H9 (cell line): Measurements from ENCODE around the gene RIMKLA. TPM values are rescaled to one million over a fixed set of nuclear protein-coding genes. Genes with fewer than 3 reads are reported as not detected.

Source experiments
- DNase-seq: peaks from one replicate; pipeline ENCODE4 v3.0.0-alpha.2; 2017
- H2AFZ ChIP-seq: one replicate; pipeline ENCODE4 v1.6.1; 2013; ENCODE audit warnings: mild to moderate bottlenecking, low read length, control low read depth, moderate library complexity
- H2AK5ac ChIP-seq: 2 replicates; pipeline ENCODE4 v1.6.1; 2013; ENCODE audit warnings: low read length, control low read depth, mixed read lengths; ENCODE audit not compliant: insufficient read length
- H2BK120ac ChIP-seq: one replicate; pipeline ENCODE4 v1.6.1; 2013; ENCODE audit warnings: low read depth, mild to moderate bottlenecking, low read length, control low read depth, inconsistent platforms; ENCODE audit not compliant: poor library complexity, severe bottlenecking
- H2BK12ac ChIP-seq: 2 replicates; pipeline ENCODE4 v1.6.1; 2013; ENCODE audit warnings: low read length, control low read depth, mixed read lengths, low read depth; ENCODE audit not compliant: insufficient read length
- H2BK15ac ChIP-seq: 2 replicates; pipeline ENCODE4 v1.6.1; 2013; ENCODE audit warnings: low read depth, low read length, control low read depth
- H2BK20ac ChIP-seq: one replicate; pipeline ENCODE4 v1.6.1; 2013; ENCODE audit warnings: low read depth, mild to moderate bottlenecking, low read length, control low read depth, inconsistent platforms; ENCODE audit not compliant: poor library complexity, severe bottlenecking
- H2BK5ac ChIP-seq: 2 replicates; pipeline ENCODE4 v1.6.1; 2013; ENCODE audit warnings: low read length, control low read depth, mixed read lengths; ENCODE audit not compliant: insufficient read length
- H3K14ac ChIP-seq: 2 replicates; pipeline ENCODE4 v1.6.1; 2013; ENCODE audit warnings: low read length, control low read depth; ENCODE audit not compliant: insufficient read depth
- H3K18ac ChIP-seq: 2 replicates; pipeline ENCODE4 v1.6.1; 2013; ENCODE audit warnings: low read depth, mild to moderate bottlenecking, mixed read lengths, low read length, control low read depth; ENCODE audit not compliant: insufficient read length
- H3K23ac ChIP-seq: 2 replicates; pipeline ENCODE4 v1.6.1; 2013; ENCODE audit warnings: low read length, control low read depth, mixed read lengths, low read depth; ENCODE audit not compliant: insufficient read length
- H3K23me2 ChIP-seq: 2 replicates; pipeline ENCODE4 v1.6.1; 2013; ENCODE audit warnings: low read depth, mild to moderate bottlenecking, mixed read lengths, low read length, control low read depth; ENCODE audit not compliant: insufficient read length, poor library complexity, severe bottlenecking
- H3K27ac ChIP-seq: 2 replicates; pipeline ENCODE4 v1.5.1; 2013; ENCODE audit warnings: low read length, control low read depth, mixed read lengths, low read depth; ENCODE audit not compliant: insufficient read length
- H3K27me3 ChIP-seq: 2 replicates; pipeline ENCODE4 v1.6.1; 2013; ENCODE audit warnings: low read length, control low read depth, inconsistent platforms; ENCODE audit not compliant: insufficient read depth
- H3K4ac ChIP-seq: 2 replicates; pipeline ENCODE4 v1.6.1; 2013; ENCODE audit warnings: low read depth, mild to moderate bottlenecking, control low read depth, inconsistent platforms, low read length, moderate library complexity
- H3K4me1 ChIP-seq: 2 replicates; pipeline ENCODE4 v1.6.1; 2013; ENCODE audit warnings: low read length, control low read depth, inconsistent platforms; ENCODE audit not compliant: insufficient read depth
- H3K4me2 ChIP-seq: 2 replicates; pipeline ENCODE4 v1.6.1; 2013; ENCODE audit warnings: low read length, control low read depth, mixed read lengths; ENCODE audit not compliant: insufficient read length, insufficient read depth
- H3K56ac ChIP-seq: 2 replicates; pipeline ENCODE4 v1.6.1; 2013; ENCODE audit warnings: low read depth, mild to moderate bottlenecking, mixed read lengths, low read length, control low read depth; ENCODE audit not compliant: insufficient read length
- H3K79me1 ChIP-seq: 2 replicates; pipeline ENCODE4 v1.6.1; 2013; ENCODE audit warnings: low read depth, mild to moderate bottlenecking, moderate library complexity, low read length, control low read depth, inconsistent platforms; ENCODE audit not compliant: insufficient read depth, poor library complexity, severe bottlenecking
- H3K79me2 ChIP-seq: 2 replicates; pipeline ENCODE4 v1.6.1; 2013; ENCODE audit warnings: low read length, control low read depth, inconsistent platforms; ENCODE audit not compliant: insufficient read depth
- H3K9ac ChIP-seq: 2 replicates; pipeline ENCODE4 v1.6.1; 2013; ENCODE audit warnings: low read length, control low read depth, mixed read lengths; ENCODE audit not compliant: insufficient read length; ENCODE audit errors: extremely low read depth
- H3K9me3 ChIP-seq: one replicate; pipeline ENCODE4 v1.6.1; 2013; ENCODE audit warnings: low read depth, low read length, inconsistent platforms; ENCODE audit not compliant: control insufficient read depth
- H3T11ph ChIP-seq: one replicate; pipeline ENCODE4 v1.6.1; 2013; ENCODE audit warnings: mild to moderate bottlenecking, low read length, control low read depth, inconsistent platforms
- H4K20me1 ChIP-seq: one replicate; pipeline ENCODE4 v1.6.1; 2013; ENCODE audit not compliant: control insufficient read depth, insufficient read length, insufficient read depth
- H4K5ac ChIP-seq: 2 replicates; pipeline ENCODE4 v1.6.1; 2013; ENCODE audit warnings: low read depth, mild to moderate bottlenecking, mixed read lengths, low read length, control low read depth; ENCODE audit not compliant: insufficient read length
- H4K8ac ChIP-seq: replicated peaks from 2 replicates; pipeline ENCODE4 v1.6.1; 2013; ENCODE audit warnings: low read length, control low read depth, mixed read lengths, low read depth; ENCODE audit not compliant: insufficient read length
- H4K91ac ChIP-seq: 2 replicates; pipeline ENCODE4 v1.6.1; 2013; ENCODE audit warnings: low read depth, mild to moderate bottlenecking, moderate library complexity, mixed read lengths, low read length, control low read depth; ENCODE audit not compliant: insufficient read length
- H3K27ac Mint-ChIP-seq, 3 experiments: 2 replicates in 2 of 3; 3 replicates in 1 of 3; pipeline ENCODE4 v1.8.0; 2020 to 2021; ENCODE audit warnings: mixed read lengths in 3 of 3, mild to moderate bottlenecking in 1 of 3, moderate library complexity in 1 of 3
- H3K27me3 Mint-ChIP-seq: 2 replicates; pipeline ENCODE4 v1.8.0; 2021; ENCODE audit warnings: low read depth, mild to moderate bottlenecking, moderate library complexity, mixed read lengths
- H3K36me3 Mint-ChIP-seq, 3 experiments: 2 replicates in 2 of 3; 3 replicates in 1 of 3; pipeline ENCODE4 v1.8.0; 2020 to 2021; ENCODE audit warnings: low read depth in 3 of 3, mixed read lengths in 3 of 3; ENCODE audit not compliant: insufficient read depth in 1 of 3
- H3K4me1 Mint-ChIP-seq, 2 experiments: 2 replicates each; pipeline ENCODE4 v1.8.0; 2020; ENCODE audit warnings: mixed read lengths in 2 of 2
- H3K4me3 Mint-ChIP-seq, 2 experiments: 2 replicates in 1 of 2; 3 replicates in 1 of 2; pipeline ENCODE4 v1.8.0; 2020 to 2021; ENCODE audit warnings: mild to moderate bottlenecking in 2 of 2, mixed read lengths in 2 of 2, moderate library complexity in 1 of 2
- H3K9me3 Mint-ChIP-seq, 2 experiments: 2 replicates in 1 of 2; 3 replicates in 1 of 2; pipeline ENCODE4 v1.8.0; 2020; ENCODE audit warnings: mild to moderate bottlenecking in 2 of 2, mixed read lengths in 2 of 2, moderate library complexity in 1 of 2
- WGBS: extraction: QIAGEN DNeasy Blood & Tissue Kit; methylation state at CpG from one replicate; pipeline ENCODE4 v1.1.7; 2013; ENCODE audit warnings: missing lambda C conversion rate, low lambda C conversion rate, mixed read lengths; ENCODE audit not compliant: insufficient read length; ENCODE audit errors: extremely low coverage; 5-methylcytosine and 5-hydroxymethylcytosine counted together
- total RNA-seq: library from RNA; stranded (reverse); gene quantifications from 2 replicates; pipeline ENCODE4 v1.2.1, GENCODE V29; 2021
- TF ChIP-seq, protein P1 (sequence below): fragments of 200-600 bp; sonication (generic); conservative IDR thresholded peaks from 3 replicates; pipeline ENCODE4 v1.8.0; 2021; ENCODE audit warnings: antibody characterized with exemption, mild to moderate bottlenecking

RIMKLA gene
- total RNA-seq, 1 experiment from 2014 or later: 4.7 TPM

DNA sequence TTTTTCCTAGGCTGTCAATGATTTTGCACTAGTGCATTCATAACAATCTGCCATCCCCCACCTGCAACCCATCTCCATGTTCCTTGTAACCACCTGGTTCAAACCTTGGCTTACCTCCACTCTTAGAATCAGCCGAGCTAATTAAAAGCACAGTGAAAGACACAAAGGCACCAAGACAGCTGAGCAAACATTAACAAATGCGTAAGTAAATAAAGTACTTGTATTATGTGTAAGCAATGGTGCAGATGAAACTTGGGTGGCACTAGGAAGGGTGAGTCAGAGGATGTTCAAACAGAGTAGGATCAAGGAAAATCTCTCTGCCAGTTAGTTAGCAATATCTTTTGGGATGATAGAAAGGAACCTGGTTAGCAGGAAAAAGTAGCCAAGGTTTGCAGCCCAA, 40.5 kb upstream of the RIMKLA start:
- no CpG with 5 or more reads among the region's 2 CpGs for WGBS
- no peak overlapping the region for H3K4ac ChIP-seq
- no peak overlapping the region for H3K23ac ChIP-seq
- no peak overlapping the region for H4K8ac ChIP-seq
- H2BK15ac ChIP-seq: no peak overlapping the region
- no peak overlapping the region for H4K91ac ChIP-seq
- no peak overlapping the region for H3K56ac ChIP-seq
- Mint-ChIP-seq H3K9me3 (no peaks in the 10 kb centered on the region), H3K4me3 (no peak overlapping the region), H3K27me3 (peaks cover 16% of the 10 kb centered on the region), H3K27ac (peak overlapping the region in 1 of 3 experiments; percentile 45; a peak in 1 of 7 replicates), H3K4me1 (peaks cover 32 to 38% of the 10 kb centered on the region in 2 experiments), H3K36me3 (no peaks in the 10 kb centered on the region)
- no peak overlapping the region for H2AK5ac ChIP-seq
- no peaks in the 10 kb centered on the region for H3K79me1 ChIP-seq
- no peaks in the 10 kb centered on the region for H3K27me3 ChIP-seq
- H3K27ac ChIP-seq: no peak overlapping the region
- no peak for DNase-seq
- H3K4me2 ChIP-seq: no peak overlapping the region
- no peak overlapping the region for H2BK120ac ChIP-seq
- no peak overlapping the region for H3T11ph ChIP-seq
- no peak overlapping the region for H3K14ac ChIP-seq
- H2BK20ac ChIP-seq: no peak overlapping the region
- H4K5ac ChIP-seq: no peak overlapping the region
- H2BK5ac ChIP-seq: no peak overlapping the region
- H3K23me2 ChIP-seq: peaks cover 6% of the 10 kb centered on the region
- H3K9me3 ChIP-seq: no peaks in the 10 kb centered on the region
- no peaks in the 10 kb centered on the region for H3K79me2 ChIP-seq
- peaks cover 5% of the 10 kb centered on the region; the same call in 1 of the 2 replicates for H3K4me1 ChIP-seq
- no peak overlapping the region for H2BK12ac ChIP-seq
- TF ChIP-seq, protein P1, sequence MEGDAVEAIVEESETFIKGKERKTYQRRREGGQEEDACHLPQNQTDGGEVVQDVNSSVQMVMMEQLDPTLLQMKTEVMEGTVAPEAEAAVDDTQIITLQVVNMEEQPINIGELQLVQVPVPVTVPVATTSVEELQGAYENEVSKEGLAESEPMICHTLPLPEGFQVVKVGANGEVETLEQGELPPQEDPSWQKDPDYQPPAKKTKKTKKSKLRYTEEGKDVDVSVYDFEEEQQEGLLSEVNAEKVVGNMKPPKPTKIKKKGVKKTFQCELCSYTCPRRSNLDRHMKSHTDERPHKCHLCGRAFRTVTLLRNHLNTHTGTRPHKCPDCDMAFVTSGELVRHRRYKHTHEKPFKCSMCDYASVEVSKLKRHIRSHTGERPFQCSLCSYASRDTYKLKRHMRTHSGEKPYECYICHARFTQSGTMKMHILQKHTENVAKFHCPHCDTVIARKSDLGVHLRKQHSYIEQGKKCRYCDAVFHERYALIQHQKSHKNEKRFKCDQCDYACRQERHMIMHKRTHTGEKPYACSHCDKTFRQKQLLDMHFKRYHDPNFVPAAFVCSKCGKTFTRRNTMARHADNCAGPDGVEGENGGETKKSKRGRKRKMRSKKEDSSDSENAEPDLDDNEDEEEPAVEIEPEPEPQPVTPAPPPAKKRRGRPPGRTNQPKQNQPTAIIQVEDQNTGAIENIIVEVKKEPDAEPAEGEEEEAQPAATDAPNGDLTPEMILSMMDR: no peak
- no peak overlapping the region for H2AFZ ChIP-seq
- H3K18ac ChIP-seq: no peak overlapping the region
- H4K20me1 ChIP-seq: no peaks in the 10 kb centered on the region
- no peak overlapping the region for H3K9ac ChIP-seq
